Nephron (organoid): ENCODE measurements around the gene GARIN5B.

Source experiments
- H3K27ac Mint-ChIP-seq, 3 experiments: 2 replicates each; pipeline ENCODE4 v1.8.0; 2020; ENCODE audit warnings: mixed read lengths in 3 of 3, mild to moderate bottlenecking in 2 of 3, moderate library complexity in 1 of 3
- H3K27me3 Mint-ChIP-seq: 2 replicates; pipeline ENCODE4 v1.8.0; 2021; ENCODE audit warnings: low read depth, mild to moderate bottlenecking, moderate library complexity, mixed read lengths
- H3K36me3 Mint-ChIP-seq: 2 replicates; pipeline ENCODE4 v1.8.0; 2020; ENCODE audit warnings: low read depth, mixed read lengths
- H3K4me1 Mint-ChIP-seq: 2 replicates; pipeline ENCODE4 v1.8.0; 2020; ENCODE audit warnings: mixed read lengths
- H3K4me3 Mint-ChIP-seq, 3 experiments: 2 replicates each; pipeline ENCODE4 v1.8.0; 2020; ENCODE audit warnings: mild to moderate bottlenecking in 3 of 3, mixed read lengths in 3 of 3, moderate library complexity in 2 of 3
- H3K9me3 Mint-ChIP-seq: 2 replicates; pipeline ENCODE4 v1.8.0; 2020; ENCODE audit warnings: mixed read lengths
- TF ChIP-seq, protein P1 (sequence below), 3 experiments: fragments of 200-600 bp; sonication (generic); IDR thresholded peaks; one replicate each; pipeline ENCODE4 v1.5.0; 2021; ENCODE audit warnings: antibody characterized with exemption in 3 of 3; ENCODE audit not compliant: unreplicated experiment in 3 of 3

Gene GARIN5B

DNA sequence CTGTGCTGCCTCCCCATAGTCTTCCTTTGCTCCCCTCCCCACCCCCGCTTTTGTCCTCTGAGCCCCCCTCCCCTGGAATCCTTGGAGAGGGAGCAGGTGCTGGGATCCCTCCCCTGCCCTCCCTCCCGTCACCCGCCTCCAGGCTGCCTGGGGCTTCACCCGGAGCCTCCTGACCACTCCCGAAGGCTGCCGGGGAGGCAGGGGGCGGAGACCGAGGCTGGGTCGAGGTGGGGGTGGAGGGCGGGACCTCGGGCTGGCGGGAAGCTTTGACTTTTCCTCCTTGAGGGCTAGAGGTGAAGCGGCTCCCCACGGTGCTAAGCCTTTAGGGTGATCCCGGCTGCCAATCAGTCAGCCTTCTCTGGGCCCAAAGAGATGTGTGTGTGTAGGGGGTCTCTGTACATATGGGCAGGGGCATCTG is 21.9 kb downstream of the GARIN5B start:
- TF ChIP-seq, protein P1, sequence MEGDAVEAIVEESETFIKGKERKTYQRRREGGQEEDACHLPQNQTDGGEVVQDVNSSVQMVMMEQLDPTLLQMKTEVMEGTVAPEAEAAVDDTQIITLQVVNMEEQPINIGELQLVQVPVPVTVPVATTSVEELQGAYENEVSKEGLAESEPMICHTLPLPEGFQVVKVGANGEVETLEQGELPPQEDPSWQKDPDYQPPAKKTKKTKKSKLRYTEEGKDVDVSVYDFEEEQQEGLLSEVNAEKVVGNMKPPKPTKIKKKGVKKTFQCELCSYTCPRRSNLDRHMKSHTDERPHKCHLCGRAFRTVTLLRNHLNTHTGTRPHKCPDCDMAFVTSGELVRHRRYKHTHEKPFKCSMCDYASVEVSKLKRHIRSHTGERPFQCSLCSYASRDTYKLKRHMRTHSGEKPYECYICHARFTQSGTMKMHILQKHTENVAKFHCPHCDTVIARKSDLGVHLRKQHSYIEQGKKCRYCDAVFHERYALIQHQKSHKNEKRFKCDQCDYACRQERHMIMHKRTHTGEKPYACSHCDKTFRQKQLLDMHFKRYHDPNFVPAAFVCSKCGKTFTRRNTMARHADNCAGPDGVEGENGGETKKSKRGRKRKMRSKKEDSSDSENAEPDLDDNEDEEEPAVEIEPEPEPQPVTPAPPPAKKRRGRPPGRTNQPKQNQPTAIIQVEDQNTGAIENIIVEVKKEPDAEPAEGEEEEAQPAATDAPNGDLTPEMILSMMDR (IDR thresholded peaks at IDR 0.05; ENCODE audit: unreplicated experiment in 3 of 3) = no peak
- Mint-ChIP-seq H3K36me3 (peaks cover 16% of the 10 kb centered on the region), H3K9me3 (no peaks in the 10 kb centered on the region), H3K27me3 (peaks cover 4% of the 10 kb centered on the region), H3K4me1 (peaks cover 28% of the 10 kb centered on the region), H3K4me3 (peak overlapping the region; percentile 90 to 98 (median 94)), H3K27ac (peak overlapping the region; percentile 31 to 98 (median 87))

GRCh38 chr19:55340784-55341147 is 22.3 kb downstream of the GARIN5B start:
- Mint-ChIP-seq H3K27ac (peak overlapping the region in 2 of 3 experiments; percentile 81 to 98), H3K4me3 (peak overlapping the region; percentile 90 to 98 (median 94)), H3K9me3 (no peaks in the 10 kb centered on the region), H3K4me1 (peaks cover 24% of the 10 kb centered on the region), H3K27me3 (peaks cover 4% of the 10 kb centered on the region), H3K36me3 (peaks cover 16% of the 10 kb centered on the region)
- TF ChIP-seq, protein P1 (IDR thresholded peaks at IDR 0.05; ENCODE audit: unreplicated experiment in 3 of 3) = no peak

DNA sequence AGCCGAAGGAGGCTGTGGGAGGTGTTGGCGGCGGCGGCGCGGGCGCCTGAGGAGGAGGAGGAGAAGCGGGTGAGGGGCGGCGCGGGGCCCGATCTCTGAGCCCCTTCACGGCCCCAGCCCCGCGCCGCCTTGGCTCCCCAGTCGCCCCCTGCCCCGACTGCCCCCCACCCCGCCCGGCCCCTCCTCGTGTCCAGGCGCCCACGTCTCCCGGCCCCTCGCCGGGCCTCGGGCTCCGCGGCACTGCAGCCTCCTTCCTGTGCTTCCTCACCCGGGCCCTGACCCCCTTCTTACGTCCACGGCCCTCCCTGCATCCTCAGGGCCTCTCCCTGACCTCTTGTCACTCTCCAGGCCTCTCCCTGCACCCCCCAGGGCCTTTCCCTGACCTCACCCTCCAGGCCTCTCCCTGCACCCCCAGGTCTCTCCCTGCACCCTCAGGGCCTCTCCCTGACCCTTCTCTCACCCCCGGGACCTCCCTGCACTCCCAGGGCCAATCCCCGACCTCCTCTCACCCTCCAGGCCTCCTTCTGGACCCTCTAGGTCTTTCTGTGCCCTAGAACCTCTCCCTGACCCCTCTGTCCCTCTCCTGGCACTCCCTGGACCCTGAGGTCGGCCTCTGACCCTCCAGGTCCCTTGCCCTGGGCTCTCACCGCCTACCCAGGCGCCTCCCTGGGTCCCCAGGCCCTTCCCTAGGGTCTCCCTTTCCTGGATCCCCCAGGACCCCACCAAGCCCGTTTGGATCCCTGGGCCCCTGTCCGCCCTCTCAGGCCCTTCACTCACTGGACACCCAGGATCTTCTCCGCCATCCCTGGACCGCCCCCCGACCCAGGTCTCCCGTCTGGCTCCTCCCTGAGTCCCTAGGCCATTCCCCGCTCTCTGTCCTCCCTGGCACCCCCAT is 22.9 kb downstream of the GARIN5B start:
- Mint-ChIP-seq H3K9me3 (no peaks in the 10 kb centered on the region), H3K4me3 (peak overlapping the region; percentile 95 to 98 (median 96)), H3K36me3 (peaks cover 12% of the 10 kb centered on the region), H3K27ac (peak overlapping the region; percentile 80 to 98 (median 90)), H3K27me3 (peaks cover 4% of the 10 kb centered on the region), H3K4me1 (peaks cover 17% of the 10 kb centered on the region)
- TF ChIP-seq, protein P1 (IDR thresholded peaks at IDR 0.05; ENCODE audit: unreplicated experiment in 3 of 3) = no peak

DNA sequence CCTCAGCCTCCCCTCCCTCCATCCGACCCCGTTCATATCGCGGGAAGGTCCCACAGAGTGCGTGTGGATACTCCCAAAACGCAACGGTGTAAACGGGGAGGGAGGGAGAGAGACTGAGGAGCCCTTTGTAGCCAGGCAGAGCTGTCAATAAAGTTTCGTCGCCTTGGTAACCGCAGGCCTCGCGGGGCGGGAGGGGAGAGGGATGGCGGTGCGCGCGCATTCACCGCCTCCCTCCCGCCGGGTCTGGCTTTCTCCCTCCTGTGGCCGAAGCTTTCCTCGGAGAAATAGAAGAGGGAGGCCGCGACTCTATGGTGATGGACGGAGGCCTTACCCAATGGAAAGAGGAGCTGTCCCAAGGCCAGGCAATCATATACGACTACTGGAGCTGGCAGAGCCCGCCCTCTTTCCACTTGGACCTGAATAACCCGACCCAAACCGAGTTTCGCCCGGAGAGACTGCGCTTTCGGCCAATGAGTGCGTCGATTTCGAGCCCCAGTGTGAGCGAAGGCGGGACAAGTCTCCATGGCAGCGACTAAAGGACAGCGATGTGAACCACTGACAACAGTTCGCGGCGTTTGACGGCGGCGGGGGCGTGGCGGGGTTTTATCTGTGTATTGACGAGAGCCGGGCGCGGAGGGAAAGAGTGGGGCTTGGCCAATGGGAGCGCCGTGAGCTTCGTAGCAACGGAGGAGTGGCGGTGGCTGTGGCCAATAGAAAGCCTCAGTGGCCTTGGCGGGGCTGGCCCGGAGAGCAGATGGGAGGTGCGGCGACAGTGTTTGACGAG is 23.8 kb downstream of the GARIN5B start, which contains the start of gene KMT5C:
TSS of gene KMT5C (plus strand) at position 772 of the 784 bp plus-strand sequence. CDS start 2,061 bp downstream, outside the sequence.
- peak within 1 kb of the TSS; percentile 95 to 98 (median 96) for H3K4me3 Mint-ChIP-seq
- peaks cover 12% of the 10 kb centered on the region for H3K36me3 Mint-ChIP-seq
- H3K27me3 Mint-ChIP-seq = peaks cover 4% of the 10 kb centered on the region
- TF ChIP-seq, protein P1 (IDR thresholded peaks at IDR 0.05; ENCODE audit: unreplicated experiment in 3 of 3) = peak; percentile 27 to 37 (median 36)
- peak within 1 kb of the TSS; percentile 80 to 98 (median 95) for H3K27ac Mint-ChIP-seq
- no peaks in the 10 kb centered on the region for H3K9me3 Mint-ChIP-seq
- H3K4me1 Mint-ChIP-seq = peaks cover 12% of the 10 kb centered on the region

GRCh38 chr19:55336101-55336500 is 27.0 kb downstream of the GARIN5B start:
- Mint-ChIP-seq H3K4me3 (no peak overlapping the region), H3K9me3 (no peaks in the 10 kb centered on the region), H3K4me1 (peaks cover 6% of the 10 kb centered on the region), H3K27ac (no peak overlapping the region), H3K27me3 (peaks cover 7% of the 10 kb centered on the region), H3K36me3 (no peaks in the 10 kb centered on the region)
- TF ChIP-seq, protein P1 (IDR thresholded peaks at IDR 0.05; ENCODE audit: unreplicated experiment in 3 of 3) = no peak
